HG02571 (cell line): ENCODE data around the gene GAR1.
"Not testable (repeated sequence)": the region's sequence is repeated elsewhere in the genome, so short reads cannot be mapped to it uniquely, and the experiment has no call there.

ENCODE experiments used
- ATAC-seq: cut with Tn5 transposase; IDR thresholded peaks from one replicate; pipeline ENCODE4 v1.9.1; 2021; ENCODE audit warnings: mild to moderate bottlenecking, moderate library complexity; ENCODE audit not compliant: unreplicated experiment

The GAR1 gene

GRCh38 chr4:109846395-109847098 is 31.0 kb downstream of the GAR1 start:
- ATAC-seq: no peak

GRCh38 chr4:109847896-109848442 is 32.4 kb downstream of the GAR1 start, which contains the start of gene LRIT3:
Gene LRIT3 (plus strand): TSS chr4:109848107. CDS start chr4:109848202, 95 bp downstream.
- no peak for ATAC-seq

- no peak for ATAC-seq
Measured at GRCh38 chr4:109848501-109848900, 32.9 kb downstream of the GAR1 start.

- no peak for ATAC-seq
Measured at GRCh38 chr4:109850601-109851000, 35.0 kb downstream of the GAR1 start.

GRCh38 chr4:109859426-109860300 is 44.1 kb downstream of the GAR1 start:
- not testable (repeated sequence) for ATAC-seq

GRCh38 chr4:109861271-109861670 is 45.7 kb downstream of the GAR1 start:
- no peak for ATAC-seq

GRCh38 chr4:109861916-109862511 is 46.5 kb downstream of the GAR1 start:
- ATAC-seq: no peak

- no peak for ATAC-seq
Measured at GRCh38 chr4:109864134-109864533, 48.6 kb downstream of the GAR1 start.

GRCh38 chr4:109870061-109870460 is 54.5 kb downstream of the GAR1 start:
- no peak for ATAC-seq

- no peak for ATAC-seq
Measured at GRCh38 chr4:109872065-109872464, 56.5 kb downstream of the GAR1 start.

GRCh38 chr4:109872950-109873656 is 57.5 kb downstream of the GAR1 start:
- ATAC-seq: no peak

GRCh38 chr4:109873791-109874514 is 58.4 kb downstream of the GAR1 start:
- no peak for ATAC-seq
